BE2C (cell line): ENCODE results near the gene EEIG2.
A peak's percentile ranks its signal among the peaks of the same experiment; 100 is the strongest.

Source experiments
- DNase-seq: peaks from one replicate; pipeline ENCODE4 v3.0.0-alpha.2; 2020
- H3K27me3 ChIP-seq: fragments of 250-450 bp; sonication (Bioruptor Pico); 2 replicates; pipeline ENCODE4 v1.5.1; 2020; ENCODE audit warnings: mild to moderate bottlenecking
- H3K36me3 ChIP-seq: fragments of 250-450 bp; sonication (Bioruptor Pico); 2 replicates; pipeline ENCODE4 v1.5.1; 2020; ENCODE audit warnings: mild to moderate bottlenecking
- H3K4me1 ChIP-seq: fragments of 250-450 bp; sonication (Bioruptor Pico); 2 replicates; pipeline ENCODE4 v1.5.1; 2020
- H3K4me3 ChIP-seq: 2 replicates; pipeline ENCODE4 v1.5.1; 2011; ENCODE audit warnings: low read depth, low read length
- H3K9me3 ChIP-seq: fragments of 250-450 bp; sonication (Bioruptor Pico); 2 replicates; pipeline ENCODE4 v1.5.1; 2020
- TF ChIP-seq, protein P1 (sequence below): IDR thresholded peaks from 2 replicates; pipeline ENCODE4 v1.5.1; 2012; ENCODE audit warnings: mild to moderate bottlenecking, low read depth, low read length

EEIG2 gene

DNA sequence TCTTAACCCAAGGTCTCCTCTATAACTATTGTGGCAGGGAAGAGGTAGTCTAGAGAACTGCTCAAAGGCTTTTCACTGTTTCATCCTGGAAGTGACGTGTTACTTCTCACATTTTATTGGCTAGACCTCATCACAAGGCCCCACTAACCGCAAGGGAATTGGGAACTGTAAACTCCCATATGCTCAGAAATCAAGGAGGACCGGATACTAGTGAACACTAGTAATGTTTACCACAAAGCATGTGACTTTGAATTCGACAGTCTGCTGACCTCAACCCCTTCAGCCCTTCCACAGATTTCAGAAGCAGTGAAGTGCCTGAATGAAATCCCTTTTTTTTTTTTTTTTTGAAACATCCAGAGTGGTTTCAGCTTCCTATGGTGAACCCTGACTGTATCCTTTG lies 3.4 kb upstream of the EEIG2 start:
- Histone ChIP-seq H3K36me3 (no peaks in the 10 kb centered on the region), H3K9me3 (no peaks in the 10 kb centered on the region), H3K4me1 (no peaks in the 10 kb centered on the region), H3K27me3 (no peaks in the 10 kb centered on the region), H3K4me3 (no peak overlapping the region)
- no peak for DNase-seq
- TF ChIP-seq, protein P1, sequence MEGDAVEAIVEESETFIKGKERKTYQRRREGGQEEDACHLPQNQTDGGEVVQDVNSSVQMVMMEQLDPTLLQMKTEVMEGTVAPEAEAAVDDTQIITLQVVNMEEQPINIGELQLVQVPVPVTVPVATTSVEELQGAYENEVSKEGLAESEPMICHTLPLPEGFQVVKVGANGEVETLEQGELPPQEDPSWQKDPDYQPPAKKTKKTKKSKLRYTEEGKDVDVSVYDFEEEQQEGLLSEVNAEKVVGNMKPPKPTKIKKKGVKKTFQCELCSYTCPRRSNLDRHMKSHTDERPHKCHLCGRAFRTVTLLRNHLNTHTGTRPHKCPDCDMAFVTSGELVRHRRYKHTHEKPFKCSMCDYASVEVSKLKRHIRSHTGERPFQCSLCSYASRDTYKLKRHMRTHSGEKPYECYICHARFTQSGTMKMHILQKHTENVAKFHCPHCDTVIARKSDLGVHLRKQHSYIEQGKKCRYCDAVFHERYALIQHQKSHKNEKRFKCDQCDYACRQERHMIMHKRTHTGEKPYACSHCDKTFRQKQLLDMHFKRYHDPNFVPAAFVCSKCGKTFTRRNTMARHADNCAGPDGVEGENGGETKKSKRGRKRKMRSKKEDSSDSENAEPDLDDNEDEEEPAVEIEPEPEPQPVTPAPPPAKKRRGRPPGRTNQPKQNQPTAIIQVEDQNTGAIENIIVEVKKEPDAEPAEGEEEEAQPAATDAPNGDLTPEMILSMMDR = no peak

DNA sequence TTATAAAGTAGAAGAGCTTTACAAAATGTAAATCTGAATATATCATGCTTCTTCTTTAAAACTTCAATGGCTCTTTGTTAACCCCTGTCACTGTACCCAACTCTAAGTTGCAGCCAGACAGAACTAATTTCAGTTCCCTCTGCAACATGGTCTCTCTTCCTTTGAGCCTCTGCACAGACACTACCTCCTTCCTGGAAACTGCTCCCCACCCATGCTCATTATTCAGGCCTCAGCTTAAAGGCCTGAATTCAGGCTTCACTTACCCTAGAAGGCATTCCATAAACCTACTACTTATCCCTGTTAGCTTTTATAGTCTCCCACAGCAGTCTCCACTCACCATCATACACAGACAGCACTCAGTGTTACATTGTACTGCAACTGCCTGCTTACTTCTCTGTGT lies 2.6 kb upstream of the EEIG2 start:
- Histone ChIP-seq H3K4me3 (no peak overlapping the region), H3K36me3 (no peaks in the 10 kb centered on the region), H3K27me3 (no peaks in the 10 kb centered on the region), H3K9me3 (no peaks in the 10 kb centered on the region), H3K4me1 (no peaks in the 10 kb centered on the region)
- no peak for DNase-seq
- TF ChIP-seq, protein P1 = no peak

DNA sequence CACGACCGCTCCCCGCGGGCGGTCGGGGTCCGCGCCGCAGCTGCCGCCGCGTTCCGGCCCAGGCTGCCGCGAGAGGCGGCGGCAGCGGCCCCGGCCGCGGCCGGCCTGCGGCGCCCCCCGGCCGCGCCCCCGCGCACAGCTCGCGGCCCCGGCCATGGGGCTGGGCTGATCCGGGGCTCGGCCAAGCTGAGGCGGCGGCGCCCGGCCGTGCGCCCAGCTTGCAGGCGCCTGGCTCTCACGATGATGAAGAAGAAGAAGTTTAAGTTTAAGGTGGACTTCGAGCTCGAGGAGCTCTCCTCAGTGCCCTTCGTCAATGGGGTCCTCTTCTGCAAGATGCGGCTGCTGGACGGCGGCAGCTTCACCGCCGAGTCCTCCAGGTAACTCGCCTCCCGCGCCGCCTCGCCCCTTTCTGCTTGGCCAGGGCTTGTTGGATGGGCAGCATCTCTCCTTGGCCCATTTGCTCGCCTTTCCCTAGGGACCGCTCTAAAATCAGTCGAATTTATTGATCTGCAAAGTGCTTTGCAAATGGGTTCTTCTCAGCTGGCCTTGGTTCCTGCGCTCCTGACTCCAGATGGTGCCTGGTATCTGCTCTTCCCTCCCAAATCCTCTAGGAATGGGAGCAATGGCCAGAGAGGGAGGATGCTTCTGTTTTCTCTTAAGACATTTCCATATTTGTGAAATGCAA lies 431 bp downstream of the EEIG2 start:
- TF ChIP-seq, protein P1 = no peak

DNA sequence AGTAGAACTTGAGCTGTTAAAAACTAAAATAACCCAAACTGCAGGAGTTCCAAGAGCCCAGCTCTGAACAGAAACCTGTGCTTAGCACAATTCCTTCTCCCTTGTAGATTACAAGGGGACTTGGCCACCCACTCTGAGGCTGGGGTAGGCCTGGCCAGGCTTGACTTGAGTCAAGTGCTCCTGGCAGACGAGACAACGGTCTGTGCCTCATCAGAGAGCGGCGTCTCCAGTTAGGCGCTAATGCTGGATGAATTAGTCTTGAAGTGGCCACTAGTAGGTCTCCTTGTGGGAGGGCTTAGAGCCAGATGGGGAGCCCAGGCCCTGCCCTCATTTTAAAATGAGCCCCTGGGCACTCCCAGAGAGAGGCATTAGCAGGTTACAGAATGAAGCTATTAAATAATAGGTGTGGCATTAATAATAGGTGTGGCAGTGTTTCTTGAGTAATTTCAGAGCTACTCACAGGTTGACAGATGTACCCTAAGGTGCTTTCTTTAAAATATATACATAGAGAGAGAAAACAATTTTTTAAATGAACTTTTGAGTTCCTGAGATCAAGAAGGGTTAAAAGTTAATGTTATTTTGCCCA lies 1.1 kb downstream of the EEIG2 start:
- Histone ChIP-seq H3K4me3 (peak overlapping the region; percentile 70), H3K9me3 (no peaks in the 10 kb centered on the region), H3K27me3 (no peaks in the 10 kb centered on the region), H3K36me3 (no peaks in the 10 kb centered on the region), H3K4me1 (no peaks in the 10 kb centered on the region)
- peak; percentile 31 for DNase-seq
- TF ChIP-seq, protein P1 = peak; percentile 13; the same call in 1 of the 2 replicates

More for the DNA sequence above, 431 bp downstream of the EEIG2 start:
- H3K4me3 ChIP-seq = peak overlapping the region; percentile 70
- DNase-seq = no peak
- H3K27me3 ChIP-seq = no peaks in the 10 kb centered on the region
- H3K4me1 ChIP-seq = no peaks in the 10 kb centered on the region
- H3K9me3 ChIP-seq = no peaks in the 10 kb centered on the region
- H3K36me3 ChIP-seq = no peaks in the 10 kb centered on the region

DNA sequence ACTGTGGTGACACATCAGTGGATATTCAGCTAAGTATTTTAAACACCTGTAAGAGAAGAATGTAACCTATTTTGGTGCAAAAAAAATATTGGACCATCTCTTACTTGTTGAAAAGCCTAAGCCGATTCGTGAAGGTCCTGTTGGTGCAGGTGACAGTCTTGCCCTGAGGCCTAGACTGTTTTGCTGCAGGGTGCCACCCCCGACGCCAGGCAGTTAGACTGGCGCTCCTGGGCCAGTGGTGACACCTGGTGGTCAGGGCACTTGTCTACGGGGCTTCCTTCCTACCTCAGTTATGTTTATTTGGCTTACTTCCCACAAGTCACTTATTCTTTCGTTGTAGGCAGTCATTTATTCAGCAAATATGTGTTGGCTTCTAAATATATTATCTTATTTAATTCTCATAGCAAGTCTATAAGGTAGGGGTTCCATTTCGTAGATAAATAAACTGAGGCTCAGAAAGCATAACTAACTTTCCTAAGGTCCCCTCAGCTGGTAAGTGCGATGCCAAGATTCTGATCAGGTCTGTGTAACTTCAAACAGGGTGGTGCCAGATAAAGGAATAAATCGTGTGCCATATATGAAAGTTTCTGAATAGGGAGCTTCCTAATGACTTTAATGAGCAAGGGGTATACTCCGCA lies 1.9 kb downstream of the EEIG2 start:
- H3K4me1 ChIP-seq = no peaks in the 10 kb centered on the region
- DNase-seq = peak; percentile 71
- H3K27me3 ChIP-seq = no peaks in the 10 kb centered on the region
- no peaks in the 10 kb centered on the region for H3K9me3 ChIP-seq
- H3K4me3 ChIP-seq = no peak overlapping the region
- H3K36me3 ChIP-seq = no peaks in the 10 kb centered on the region
- TF ChIP-seq, protein P1 = peak; percentile 73

DNA sequence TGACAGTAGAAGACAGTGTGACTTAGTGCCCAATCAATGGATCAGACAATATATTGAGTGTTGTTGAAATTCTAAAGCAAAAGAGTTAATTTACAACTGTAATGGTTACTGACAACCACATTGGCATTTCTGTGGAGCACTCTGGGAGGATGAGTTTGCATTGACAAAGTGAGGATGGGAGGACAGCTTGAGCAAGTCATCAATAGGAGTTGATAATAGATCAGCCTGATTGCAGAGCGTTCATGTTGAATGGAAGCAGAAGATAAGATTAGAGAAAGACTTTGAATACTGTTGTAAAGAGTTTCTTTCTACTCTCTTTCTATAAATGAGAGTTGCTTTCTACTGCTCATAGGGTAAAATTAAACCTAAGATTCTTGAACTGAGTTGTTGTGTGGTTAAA lies 3.9 kb downstream of the EEIG2 start:
- TF ChIP-seq, protein P1 = no peak
- Histone ChIP-seq H3K36me3 (no peaks in the 10 kb centered on the region), H3K4me1 (no peaks in the 10 kb centered on the region), H3K9me3 (no peaks in the 10 kb centered on the region), H3K27me3 (no peaks in the 10 kb centered on the region), H3K4me3 (no peak overlapping the region)
- no peak for DNase-seq
